T-helper 1 cell treated with Interleukin-12 subunit alpha and Interleukin-12 subunit beta and Interleukin-4 antibody, amounts not matched to agents 30 ng/mL and 1 ng/mL, for 36 hours (primary cell): ENCODE results near the gene POU2F2. TPM values are rescaled to one million over a fixed set of nuclear protein-coding genes. Genes with fewer than 3 reads are reported as not detected.

ENCODE experiments used
- intact Hi-C: fragments of 100-400 bp; cut with micrococcal nuclease; formaldehyde crosslinking; loops from one replicate; pipeline ENCODE4 v1.15.1; 2024
- total RNA-seq: library from RNA; stranded (reverse); gene quantifications from 2 replicates; pipeline ENCODE4 v1.2.3, GENCODE V29; 2022

Gene POU2F2
- total RNA-seq, 1 donor from 2014 or later, result 46.2 TPM

GRCh38 chr19:42129399-42130253 is 2.6 kb downstream of the POU2F2 start:
- intact Hi-C loops, result loop anchor here (5.0 kb wide), 2 partner anchors 52 to 268 kb away; partner anchors contain the start of gene ZNF574

- intact Hi-C loops, result no loop called here
These were observed 5.7 kb downstream of the POU2F2 start for GRCh38 chr19:42126574-42126973.

- intact Hi-C loops, result no loop called here
These were observed 6.7 kb downstream of the POU2F2 start for GRCh38 chr19:42125536-42125935.

- intact Hi-C loops, result no loop called here
These were observed 7.8 kb downstream of the POU2F2 start for GRCh38 chr19:42124386-42124901.

- intact Hi-C loops, result loop anchor here (2.0 kb wide), 1 partner anchor 145 kb away; the partner anchor contains the start of gene CIC
These were observed 8.5 kb downstream of the POU2F2 start for GRCh38 chr19:42123765-42124164.

GRCh38 chr19:42122691-42123607 is 9.3 kb downstream of the POU2F2 start:
- intact Hi-C loops, result loop anchor here (1.0 to 2.0 kb wide), 4 partner anchors 9 to 146 kb away; partner anchors contain the start of genes CIC and POU2F2

- intact Hi-C loops, result loop anchor here (1.0 to 2.0 kb wide), 4 partner anchors 11 to 147 kb away; partner anchors contain the start of genes CIC and POU2F2
These were observed 10.6 kb downstream of the POU2F2 start for GRCh38 chr19:42121656-42122069.

- intact Hi-C loops, result no loop called here
These were observed 11.1 kb downstream of the POU2F2 start for GRCh38 chr19:42121036-42121621.

- intact Hi-C loops, result no loop called here
These were observed 11.8 kb downstream of the POU2F2 start for GRCh38 chr19:42120276-42120980.

GRCh38 chr19:42117076-42117475 is 15.2 kb downstream of the POU2F2 start:
- intact Hi-C loops, result no loop called here

- intact Hi-C loops, result no loop called here
These were observed 15.8 kb downstream of the POU2F2 start for GRCh38 chr19:42116308-42117075.

- intact Hi-C loops, result no loop called here
These were observed 16.5 kb downstream of the POU2F2 start for GRCh38 chr19:42115705-42116104.

- intact Hi-C loops, result no loop called here
These were observed 17.0 kb downstream of the POU2F2 start for GRCh38 chr19:42115219-42115618.

- intact Hi-C loops, result no loop called here
These were observed 17.8 kb downstream of the POU2F2 start for GRCh38 chr19:42114412-42114811.

- intact Hi-C loops, result no loop called here
These were observed 18.5 kb downstream of the POU2F2 start for GRCh38 chr19:42113641-42114348.

- intact Hi-C loops, result no loop called here
These were observed 20.4 kb downstream of the POU2F2 start for GRCh38 chr19:42111811-42112210.

- intact Hi-C loops, result no loop called here
These were observed 20.9 kb downstream of the POU2F2 start for GRCh38 chr19:42111384-42111783.

GRCh38 chr19:42110658-42111057 is 21.6 kb downstream of the POU2F2 start:
- intact Hi-C loops, result no loop called here

- intact Hi-C loops, result no loop called here
These were observed 22.4 kb downstream of the POU2F2 start for GRCh38 chr19:42109896-42110295.
